ENCODE measurements around the gene HP1BP3.

HP1BP3 gene

DNA sequence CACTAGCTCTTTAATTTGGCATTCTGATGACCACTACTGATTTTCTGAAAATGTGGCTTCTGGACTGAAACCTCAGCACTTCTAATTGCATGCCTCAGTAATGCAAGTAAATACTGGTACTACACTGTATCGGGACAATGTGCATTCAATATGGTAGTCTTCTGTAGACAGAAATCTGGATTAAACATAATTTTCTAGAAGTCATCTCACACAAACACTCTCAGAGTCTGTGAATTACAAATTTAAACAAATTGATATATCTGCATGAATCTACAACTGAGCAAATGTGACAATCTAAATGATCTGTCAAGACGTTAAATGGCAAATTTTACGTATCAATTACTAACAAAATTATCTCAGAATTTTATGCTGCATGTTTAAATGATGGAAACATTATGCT, 23.7 kb downstream of the HP1BP3 start:
- DNase-seq, result no peak

DNA sequence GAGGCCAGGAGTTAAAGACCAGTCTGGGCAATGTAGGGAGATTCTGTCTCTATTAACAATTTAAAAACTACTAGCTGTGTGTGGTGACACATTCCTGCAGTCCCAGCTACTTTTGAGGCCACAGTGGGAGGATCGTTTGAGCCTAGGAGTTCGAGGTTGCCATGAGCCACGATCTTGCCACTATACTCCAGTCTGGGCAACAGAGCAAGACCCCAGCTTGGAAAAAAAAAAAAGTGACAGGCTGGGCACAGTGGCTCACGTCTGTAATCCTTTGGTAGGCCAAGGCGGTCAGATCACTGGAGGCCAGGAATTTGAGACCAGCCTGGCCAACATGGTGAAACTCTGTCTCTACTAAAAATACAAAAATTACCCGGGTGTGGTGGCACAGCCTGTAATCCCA, 26.8 kb downstream of the HP1BP3 start:
- DNase-seq, result no peak

DNA sequence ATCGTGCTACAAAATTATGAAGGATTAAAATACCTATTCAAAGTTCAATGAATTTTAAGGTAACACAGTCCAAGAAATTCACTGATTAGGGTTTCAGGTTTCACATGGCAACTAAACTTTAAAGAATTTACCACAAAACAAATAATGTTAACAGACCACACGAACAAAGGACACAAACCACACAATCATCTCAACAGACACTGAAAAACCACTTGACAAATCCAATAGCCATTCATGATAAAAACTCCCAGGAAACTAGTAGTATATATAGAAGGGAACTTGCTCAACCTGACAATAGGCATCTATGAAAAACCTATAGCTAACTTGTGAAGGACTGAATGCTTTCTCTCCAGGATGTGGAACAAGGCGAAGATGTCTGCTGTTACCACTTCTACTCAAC, 33.5 kb downstream of the HP1BP3 start:
- DNase-seq, result no peak

DNA sequence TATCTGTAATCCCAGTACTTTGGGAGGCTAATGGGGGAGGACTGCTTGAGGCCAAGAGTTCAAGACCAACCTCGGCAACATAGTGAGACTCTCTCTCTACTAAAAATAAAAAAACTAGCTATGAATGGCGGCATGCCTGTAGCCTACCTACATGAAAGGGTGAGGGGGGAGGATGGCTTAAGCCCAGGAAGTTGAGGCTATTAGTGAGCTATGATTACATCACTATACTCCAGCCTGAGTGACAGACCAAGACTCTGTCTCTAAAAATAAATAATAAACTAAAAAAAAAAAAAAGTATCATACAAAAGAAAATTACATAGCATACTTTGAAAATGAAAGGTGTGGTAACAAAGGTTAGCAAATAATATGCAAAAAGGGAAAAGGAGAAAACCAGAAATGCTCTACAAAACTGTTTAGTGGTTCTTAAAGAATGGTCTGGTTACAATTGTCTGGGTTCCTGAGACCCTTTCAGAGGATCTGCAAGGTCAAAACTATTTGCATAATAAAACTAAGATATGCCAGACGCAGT, 35.6 kb downstream of the HP1BP3 start:
- no peak for DNase-seq

DNA sequence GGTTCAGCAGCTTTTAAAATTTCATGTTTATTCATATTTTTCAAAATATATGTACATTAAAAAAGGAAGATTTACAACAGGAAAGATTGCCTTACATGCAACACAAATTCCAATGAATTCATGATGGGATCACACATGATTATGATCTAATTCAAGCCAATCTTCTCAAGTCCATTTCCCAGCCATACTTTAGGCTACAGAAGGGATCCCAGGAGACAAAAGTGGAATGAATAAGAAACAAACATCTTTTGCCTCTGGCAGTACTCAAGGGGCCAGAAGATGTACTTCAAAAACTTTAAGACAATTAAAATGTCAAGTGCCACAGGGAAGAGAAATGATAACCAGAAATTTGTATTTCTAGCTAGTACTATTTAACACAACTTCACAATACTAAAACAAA, 44.4 kb downstream of the HP1BP3 start:
- DNase-seq, result no peak

DNA sequence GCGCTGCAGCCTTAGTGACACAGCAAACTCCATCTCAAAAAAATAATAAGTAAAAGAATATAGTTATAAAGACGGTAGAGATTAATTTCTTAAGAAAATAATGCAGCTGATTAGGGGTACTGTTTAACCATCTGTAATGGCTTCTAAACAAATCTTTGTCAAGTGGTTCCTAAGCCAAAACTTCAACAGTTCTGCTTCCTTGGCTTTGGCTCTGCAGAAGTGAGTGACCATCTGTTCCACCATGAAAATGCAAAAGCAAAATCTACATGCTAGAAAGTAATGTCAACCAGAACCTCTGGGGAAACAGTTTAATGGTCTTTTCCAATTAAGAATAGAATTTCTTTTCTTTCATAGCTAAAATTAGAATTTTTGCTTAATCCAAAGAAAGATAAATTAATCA, 46.3 kb downstream of the HP1BP3 start:
- DNase-seq, result no peak

DNA sequence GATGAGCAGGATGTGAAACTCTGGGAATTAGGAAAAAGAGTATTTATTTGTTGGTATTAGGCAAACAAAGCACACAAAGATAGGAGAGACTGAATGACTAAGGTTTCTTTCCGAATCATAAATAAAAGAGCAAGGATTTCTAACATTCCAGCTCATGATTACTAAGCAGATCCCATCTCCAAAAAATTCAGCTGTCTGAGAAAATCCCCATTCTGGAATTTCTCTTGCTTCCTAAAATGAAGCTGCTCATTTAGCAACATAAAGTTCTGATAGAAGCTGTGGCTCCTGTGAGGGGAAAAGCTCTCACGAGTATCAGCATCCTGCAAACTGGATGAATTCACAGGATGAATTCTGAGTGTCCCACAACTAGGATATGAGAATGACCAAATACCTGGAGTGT, 47.9 kb downstream of the HP1BP3 start:
- no peak for DNase-seq

DNA sequence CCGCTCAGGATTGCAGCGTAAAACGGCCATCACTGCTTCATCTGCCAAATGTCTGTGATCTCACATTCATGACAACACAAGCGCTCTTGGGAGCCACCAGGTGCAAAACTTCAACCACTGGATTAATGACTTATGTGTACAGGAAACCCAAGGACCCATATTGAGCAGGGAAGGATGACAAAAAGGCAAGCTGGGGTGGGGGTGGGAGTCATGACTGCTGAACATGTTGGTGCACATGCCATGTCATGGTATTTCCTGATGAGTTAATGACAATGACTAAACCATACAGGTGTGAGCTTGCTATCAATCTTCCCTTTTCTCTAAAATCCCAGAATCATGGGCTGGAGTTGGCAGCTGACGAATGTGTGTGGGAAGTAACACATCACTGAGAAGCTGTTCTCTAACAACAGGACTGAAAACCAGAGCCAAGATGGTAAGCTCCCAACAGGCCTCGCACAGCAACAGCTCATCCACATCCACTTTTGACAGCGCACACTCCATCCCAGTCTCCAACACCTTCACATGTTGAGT, 51.5 kb downstream of the HP1BP3 start:
- DNase-seq, result no peak

DNA sequence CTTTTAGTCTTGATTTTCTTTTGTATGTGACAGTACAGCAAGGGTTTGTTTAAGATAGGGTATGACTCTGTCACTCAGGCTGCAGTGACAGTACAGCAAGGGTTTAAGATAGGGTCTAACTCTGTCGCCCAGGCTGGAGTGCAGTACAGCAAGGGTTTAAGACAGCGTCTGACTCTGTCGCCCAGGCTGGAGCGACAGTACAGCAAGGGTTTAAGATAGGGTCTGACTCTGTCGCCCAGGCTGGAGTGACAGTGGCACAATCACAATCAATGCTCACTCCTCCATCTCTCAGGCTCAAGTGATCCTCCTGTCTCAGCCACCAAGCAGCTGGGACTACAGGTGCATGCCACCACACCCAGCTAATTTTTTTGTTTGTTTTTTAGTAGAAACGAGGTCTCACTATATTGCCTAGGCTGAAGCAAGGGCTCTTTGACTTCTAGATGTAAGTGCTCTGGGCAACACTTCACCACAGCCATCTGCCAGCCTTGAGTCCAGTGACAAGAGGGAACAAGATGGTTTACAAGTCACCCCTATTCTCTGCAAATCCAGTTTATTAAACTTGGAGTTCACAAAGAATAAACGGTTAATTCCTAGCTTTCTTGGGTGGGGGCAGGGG, 53.6 kb downstream of the HP1BP3 start:
- DNase-seq, result no peak

DNA sequence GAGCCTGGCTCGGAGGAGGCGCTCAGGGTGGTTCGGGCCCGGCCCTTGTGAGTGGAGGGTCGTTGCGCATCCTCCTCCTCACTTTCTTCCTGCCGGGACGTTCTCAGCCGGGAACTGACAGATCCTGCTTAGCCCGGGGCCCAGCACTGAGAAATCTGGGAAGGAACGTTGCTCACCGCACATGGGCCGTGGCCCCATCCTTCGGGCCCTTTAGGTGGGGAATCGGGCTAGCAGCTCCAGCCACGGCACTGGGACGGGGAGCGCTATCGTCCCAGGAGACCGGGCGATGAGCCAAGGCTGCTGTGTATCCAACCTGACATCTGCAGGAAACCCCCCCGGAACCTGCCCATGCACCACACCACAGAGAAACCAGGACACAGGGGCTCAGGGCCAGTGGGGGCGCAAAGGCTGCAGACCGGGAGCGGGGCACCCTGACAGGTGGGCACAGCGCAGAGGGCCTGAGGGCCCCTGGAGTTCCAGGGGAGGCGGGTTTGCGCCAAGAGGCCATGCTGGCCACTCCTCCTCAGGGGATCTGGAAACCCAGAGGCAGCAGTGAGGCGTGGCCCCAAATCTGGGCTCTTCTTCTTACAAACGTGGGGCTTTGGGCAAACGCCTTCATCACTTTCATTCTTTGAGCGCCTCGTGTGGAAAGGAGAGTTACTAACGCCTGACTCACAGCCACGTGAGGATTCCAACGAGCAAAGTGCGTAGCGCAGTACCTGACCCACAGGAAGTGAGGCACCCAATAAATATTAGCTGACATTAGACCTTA, 54.3 kb downstream of the HP1BP3 start, which contains the start of gene SH2D5:
TSS of gene SH2D5 (minus strand) at position 116 of the 772 bp plus-strand sequence. CDS start 4,659 bp downstream, outside the sequence.
- DNase-seq, result peak; percentile 76

DNA sequence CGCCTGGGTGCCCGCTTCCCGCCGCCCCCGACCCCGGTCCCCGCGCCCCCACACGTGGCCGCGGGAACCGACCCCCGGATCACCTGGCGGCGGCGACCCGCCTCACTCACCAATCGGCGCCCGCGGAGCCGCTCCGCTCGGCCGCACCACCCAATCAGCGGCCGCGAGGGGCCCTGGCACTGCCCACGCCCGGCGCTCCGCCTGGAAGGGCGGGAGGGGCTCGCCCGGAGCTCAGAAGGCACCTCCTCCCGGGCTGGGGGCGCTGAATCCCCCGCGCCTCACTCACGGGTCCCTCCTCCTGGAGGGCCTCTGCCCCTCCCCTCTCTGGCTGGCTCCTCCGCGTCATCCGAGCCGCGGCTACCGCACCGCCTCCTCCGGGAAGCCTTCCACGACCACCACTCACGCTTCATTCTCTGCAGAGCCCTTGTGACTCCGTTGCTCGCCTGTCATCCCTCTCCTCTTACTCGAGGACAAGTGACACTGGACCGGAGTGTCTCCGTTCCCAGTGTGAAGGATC, 55.0 kb downstream of the HP1BP3 start:
- peak; percentile 52 for DNase-seq

DNA sequence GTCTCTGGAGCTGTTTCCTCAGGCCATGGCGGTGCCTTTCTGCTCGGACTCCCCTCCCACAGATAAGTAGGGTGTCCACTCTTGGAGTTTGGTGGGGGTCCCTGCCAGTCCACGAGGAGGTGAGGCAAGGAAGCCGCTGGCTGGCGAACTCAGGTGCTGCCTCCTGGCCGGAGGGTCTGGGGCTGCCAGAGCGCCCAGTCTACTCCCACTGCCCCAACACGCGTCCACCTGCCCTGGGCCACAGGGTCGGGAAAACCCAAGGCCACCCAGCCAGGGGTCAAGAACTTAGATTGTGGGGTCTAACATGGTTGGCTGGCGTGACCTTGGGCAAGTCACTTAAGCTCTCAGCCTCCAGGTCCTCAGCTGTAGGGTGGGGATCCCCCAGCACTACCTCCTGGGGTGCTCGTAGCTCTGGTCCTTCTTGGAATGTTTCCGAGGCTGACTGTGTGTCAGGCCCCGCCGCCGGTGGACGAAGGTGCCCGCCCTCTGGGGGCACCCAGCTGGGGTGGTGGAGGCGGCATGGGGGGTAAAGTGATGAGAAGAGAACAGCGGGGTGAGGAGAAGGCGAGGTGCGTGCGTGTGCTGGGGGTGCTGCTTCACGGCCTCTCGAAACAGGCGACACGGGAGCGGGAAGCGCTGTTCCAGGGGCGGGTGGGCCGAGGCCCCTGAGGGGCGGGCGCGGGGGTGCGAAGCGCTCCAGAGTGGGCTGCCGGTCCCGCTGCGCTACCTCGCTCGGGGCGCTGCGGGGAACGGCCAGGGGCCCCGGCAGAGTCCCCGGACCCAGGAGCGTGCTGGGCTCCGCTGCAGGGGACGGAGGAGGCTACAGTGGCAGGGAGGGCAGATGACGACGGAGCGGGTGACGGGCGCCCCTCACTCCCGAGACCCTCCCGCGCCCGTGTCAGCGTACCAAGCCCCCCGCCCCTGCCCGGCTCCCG, 55.8 kb downstream of the HP1BP3 start:
- no peak for DNase-seq

DNA sequence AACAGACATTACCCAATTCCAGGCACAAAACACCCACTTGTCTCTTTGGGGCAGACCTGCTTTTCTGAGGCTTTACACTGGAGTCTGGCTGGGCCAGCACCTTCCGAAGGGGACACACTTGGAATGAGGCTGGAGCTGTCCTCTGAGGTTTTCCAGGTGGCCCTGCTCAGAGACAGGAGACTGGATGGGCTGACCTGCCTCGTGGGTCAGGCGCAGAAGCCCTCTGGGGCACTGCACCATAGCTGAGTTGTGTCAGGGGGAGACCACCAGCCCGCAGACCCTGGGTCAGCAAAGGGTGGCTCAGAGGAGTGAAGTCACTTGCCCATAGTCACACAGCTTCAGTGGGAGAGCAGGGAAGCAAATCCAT, 56.4 kb downstream of the HP1BP3 start:
- no peak for DNase-seq

DNA sequence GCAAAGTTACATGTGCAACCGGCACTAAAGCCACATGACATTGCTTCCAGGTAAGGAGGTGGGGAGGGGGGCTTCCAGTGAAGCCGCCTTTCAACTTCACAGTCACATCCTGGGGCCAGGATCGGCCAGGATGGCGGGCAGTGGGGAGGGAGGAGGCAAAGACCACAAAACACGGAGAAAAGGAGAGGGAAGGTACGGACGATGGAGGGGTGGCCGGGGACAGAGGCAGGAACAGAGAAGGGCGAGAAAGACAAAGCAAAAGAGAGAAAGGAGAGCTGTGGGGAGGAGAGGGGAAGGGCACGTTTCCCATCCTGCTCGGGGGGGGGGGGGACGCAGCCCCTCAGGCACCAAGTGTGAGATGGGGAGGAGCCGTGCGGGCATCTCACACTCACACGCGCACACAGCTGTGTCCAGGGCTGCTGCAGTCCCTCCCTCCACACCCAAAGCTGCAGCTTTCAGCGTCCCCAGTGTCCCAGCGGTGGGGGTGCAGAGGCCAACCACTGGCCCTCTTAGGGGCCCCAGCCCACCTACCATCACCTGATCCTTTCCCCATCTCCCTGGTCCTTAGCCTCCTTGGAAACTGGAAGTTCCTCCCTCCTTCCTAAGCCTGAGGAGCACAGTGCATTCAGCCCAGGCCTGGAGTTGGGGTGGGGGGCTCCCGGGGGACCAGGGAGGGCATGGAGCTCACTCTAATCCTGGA, 57.0 kb downstream of the HP1BP3 start:
- DNase-seq, result no peak

DNA sequence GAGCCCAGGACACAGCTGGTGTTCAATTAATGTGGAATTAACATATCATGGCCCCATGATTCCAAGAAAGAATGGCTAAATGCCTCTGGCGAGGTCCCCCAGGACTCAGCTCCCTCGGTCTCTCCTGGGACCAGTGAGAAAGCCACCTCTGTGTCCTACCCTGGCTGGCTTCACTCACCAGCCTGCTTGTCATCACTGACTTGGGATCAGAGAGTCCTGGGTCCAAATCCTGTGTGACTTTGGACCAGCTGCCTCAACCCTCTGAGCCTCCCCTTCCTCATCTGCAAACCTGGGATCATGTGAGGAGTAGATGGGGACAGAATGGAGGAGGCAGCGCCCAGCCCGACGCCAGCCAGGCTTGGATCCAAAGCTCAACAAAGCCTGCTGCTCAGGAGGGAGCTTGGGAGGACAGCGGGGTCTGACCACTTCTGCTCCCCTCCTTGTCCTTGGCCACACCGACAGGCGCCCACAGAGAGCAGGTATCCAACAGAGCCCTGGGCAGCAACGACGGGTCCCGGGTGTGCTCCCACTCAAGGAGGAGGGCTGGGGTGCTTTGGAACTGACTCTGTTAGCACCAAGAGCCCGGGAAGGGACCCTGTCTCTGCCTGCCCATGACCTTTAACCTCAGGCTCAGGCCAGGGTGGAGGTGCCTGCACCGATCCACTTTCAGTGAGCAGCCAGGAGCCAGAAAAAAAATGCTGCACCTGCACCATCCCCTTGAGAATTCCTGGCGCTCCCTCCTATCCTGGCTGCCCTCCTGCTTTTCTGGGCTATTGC, 57.8 kb downstream of the HP1BP3 start:
- DNase-seq, result no peak

DNA sequence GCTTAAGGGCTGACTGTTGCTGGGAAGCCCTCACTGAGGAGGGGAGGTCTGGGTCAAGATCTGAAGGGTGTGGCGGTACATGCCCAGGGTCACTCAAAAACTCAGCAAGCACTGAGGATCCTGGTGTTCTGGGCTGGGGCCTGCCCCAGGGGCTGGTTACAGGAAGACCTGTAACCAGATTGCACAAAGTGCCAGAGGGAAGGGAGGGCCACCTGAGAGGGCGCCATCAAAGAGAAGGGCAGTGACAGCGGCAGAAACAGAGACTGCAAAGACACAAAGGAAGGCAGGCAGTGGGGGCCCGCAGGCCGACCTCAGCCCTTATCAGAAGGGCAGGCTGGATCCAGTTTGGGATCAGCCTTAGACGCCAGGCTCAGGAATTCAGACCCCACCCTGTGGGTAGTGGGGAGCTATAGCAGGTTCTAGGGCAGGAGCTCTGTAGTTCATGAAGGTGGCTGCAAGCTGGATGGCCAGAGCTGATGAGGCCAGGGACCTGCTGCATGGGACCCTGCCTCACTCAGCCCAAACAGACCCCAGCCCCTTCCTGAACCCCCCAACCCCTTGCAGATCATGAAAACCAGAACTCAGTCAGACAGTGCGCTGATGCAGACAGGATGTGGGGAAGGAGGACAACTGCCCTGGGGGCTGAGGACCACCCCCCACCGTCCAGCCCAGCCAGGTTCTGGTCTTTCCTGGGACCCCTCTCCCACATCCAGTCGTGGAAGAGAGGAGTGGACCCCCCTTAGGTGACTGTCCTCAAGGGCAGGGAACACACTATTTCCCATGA, 58.5 kb downstream of the HP1BP3 start:
- DNase-seq, result no peak

DNA sequence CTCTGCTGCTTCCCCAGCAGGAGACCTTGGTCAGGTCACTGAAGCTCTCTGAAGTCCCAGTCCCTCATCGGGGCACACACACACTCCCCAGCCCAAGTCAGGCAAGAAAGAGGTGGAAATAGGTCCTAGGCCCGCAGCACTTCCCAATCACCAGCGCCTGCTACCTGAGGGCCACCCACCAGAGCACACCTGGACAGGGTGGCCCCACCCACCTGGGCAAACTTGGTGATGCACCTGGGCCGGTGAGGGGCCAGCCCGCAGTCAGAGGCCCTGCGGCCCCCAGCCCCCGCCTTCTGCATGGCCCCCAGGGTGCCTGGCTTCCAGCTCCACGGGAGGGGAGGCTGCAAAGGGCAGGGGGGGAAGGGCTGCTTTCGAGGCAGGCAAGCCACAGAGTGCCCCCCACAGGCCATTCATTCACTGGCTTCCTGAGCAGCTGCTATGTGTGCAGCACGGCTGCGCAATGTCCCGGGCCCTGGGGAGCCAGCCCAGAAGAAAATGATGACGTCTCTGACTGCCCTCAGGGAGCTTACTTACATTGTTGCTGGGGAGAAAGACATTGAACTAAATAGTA, 59.3 kb downstream of the HP1BP3 start:
- no peak for DNase-seq

DNA sequence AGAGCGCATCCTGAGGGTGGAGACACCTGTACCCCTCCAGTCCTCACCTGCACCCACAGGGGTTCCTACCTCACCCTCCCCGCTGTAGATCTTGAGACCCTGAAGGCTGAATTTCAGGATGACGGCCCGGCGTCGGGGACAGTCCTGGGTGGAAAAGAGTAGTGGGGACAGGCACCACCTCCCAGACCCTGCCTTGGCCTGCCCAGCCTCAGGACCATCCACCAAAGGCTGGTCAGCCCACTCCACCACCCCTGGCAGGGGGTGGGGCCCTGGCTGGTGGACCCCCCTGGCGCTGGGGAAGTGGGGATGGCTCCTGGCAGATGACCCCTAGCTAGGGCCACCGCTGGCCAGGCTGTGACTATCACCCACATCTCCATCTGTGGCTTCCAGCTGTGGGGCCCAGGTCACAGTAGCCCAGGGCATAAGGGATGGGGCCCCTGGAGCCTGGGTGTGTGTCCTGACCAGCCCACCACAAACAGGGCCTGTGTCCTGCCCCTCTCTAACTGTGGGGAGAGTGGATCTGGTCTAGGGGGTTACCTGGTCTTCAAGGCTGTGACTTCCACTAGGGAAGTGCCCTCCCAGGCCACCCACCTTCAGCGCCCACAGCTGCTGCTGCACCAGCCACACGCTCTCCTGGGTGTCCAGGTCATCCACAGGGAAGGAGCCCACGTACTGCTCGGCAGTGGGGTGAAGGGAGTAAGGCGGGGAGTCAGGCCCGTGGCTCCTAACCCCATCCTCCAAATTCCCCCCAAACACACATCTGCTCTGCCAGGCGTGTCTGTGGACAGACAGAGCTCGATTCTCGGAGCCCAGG, 60.0 kb downstream of the HP1BP3 start:
- no peak for DNase-seq
